Measurements from ENCODE around the gene OR6A2.

The OR6A2 gene

GRCh38 chr11:6757373-6757967 lies 42.0 kb downstream of the OR6A2 start:
- peak in 8 of 10 donors; percentile 17 to 87 (median 60) for DNase-seq
- intact Hi-C loops (cut with DNase I): loop anchor here (1.0 to 5.0 kb wide), 3 partner anchors 54 to 375 kb away; partner anchors contain the start of genes ARFIP2 and TIMM10B

GRCh38 chr11:6755953-6756347 lies 43.5 kb downstream of the OR6A2 start:
- intact Hi-C loops (cut with DNase I): loop anchor here (2.0 to 5.0 kb wide), 3 partner anchors 43 to 374 kb away; partner anchors contain the start of genes ARFIP2 and TIMM10B
- no peak for DNase-seq

GRCh38 chr11:6755303-6755952 lies 44.1 kb downstream of the OR6A2 start:
- peak in 3 of 10 donors; percentile 8 to 38 (median 19) for DNase-seq
- intact Hi-C loops (cut with DNase I): loop anchor here (2.0 to 5.0 kb wide), 3 partner anchors 43 to 373 kb away; partner anchors contain the start of genes ARFIP2 and TIMM10B

- intact Hi-C loops (cut with DNase I): no loop called here
- no peak for DNase-seq
Measured at GRCh38 chr11:6747097-6747668, 52.3 kb downstream of the OR6A2 start.

GRCh38 chr11:6746626-6747025 lies 52.9 kb downstream of the OR6A2 start:
- no peak for DNase-seq
- intact Hi-C loops (cut with DNase I): no loop called here

GRCh38 chr11:6746086-6746618 lies 53.3 kb downstream of the OR6A2 start:
- intact Hi-C loops (cut with DNase I): no loop called here
- DNase-seq: no peak

GRCh38 chr11:6745465-6746015 lies 53.9 kb downstream of the OR6A2 start:
- intact Hi-C loops (cut with DNase I): no loop called here
- DNase-seq: no peak

GRCh38 chr11:6745018-6745417 lies 54.5 kb downstream of the OR6A2 start:
- intact Hi-C loops (cut with DNase I): no loop called here
- DNase-seq: no peak

GRCh38 chr11:6742260-6742659 lies 57.2 kb downstream of the OR6A2 start:
- intact Hi-C loops (cut with DNase I): no loop called here
- no peak for DNase-seq

All from posterior cingulate gyrus (tissue), 11 donors.